ENCODE measurements around the gene TAS2R20.

The TAS2R20 gene

DNA sequence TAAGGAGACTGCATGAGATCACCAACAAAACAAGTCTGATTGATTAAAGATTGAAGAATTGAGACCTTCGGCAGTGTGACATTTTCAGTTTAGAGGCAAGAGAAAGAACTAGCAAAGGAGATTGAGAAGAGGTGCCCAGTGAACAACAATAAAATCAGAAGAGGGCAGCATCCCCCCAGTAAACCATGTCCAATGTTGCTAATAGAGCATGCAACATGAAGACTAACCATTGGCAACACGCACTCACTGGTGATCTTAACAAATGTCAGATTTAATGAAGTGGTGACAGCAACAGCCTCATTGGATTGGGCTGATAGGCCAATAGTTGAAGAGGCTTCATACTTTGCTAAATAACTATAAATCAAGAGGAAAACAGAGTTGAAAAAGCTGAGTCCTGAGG is 38.3 kb downstream of the TAS2R20 start:
- no peak for DNase-seq (ENCODE audit: low read depth, low spot score)

GRCh38 chr12:10957741-10958140 is 40.4 kb downstream of the TAS2R20 start:
- no peak for DNase-seq (ENCODE audit: low read depth, low spot score)

- no peak for DNase-seq (ENCODE audit: low read depth, low spot score)
Measured at GRCh38 chr12:10956085-10956484, 42.0 kb downstream of the TAS2R20 start.

GRCh38 chr12:10952645-10953044 is 45.5 kb downstream of the TAS2R20 start:
- no peak for DNase-seq (ENCODE audit: low read depth, low spot score)

All from smooth muscle cell of the brain vasculature (primary cell).